Sciatic nerve (tissue), 2 donors: ENCODE measurements around the gene RAD51B. TPM values are rescaled to one million over a fixed set of nuclear protein-coding genes. Genes with fewer than 3 reads are reported as not detected.
"Not testable (repeated sequence)": the region's sequence is repeated elsewhere in the genome, so short reads cannot be mapped to it uniquely, and the experiment has no call there.

Source experiments
- ATAC-seq: fragments of 200-7000 bp; cut with Tn5 transposase; one replicate; pipeline ENCODE4 v1.9.1; 2020; ENCODE audit warnings: mild to moderate bottlenecking, moderate library complexity
- DNase-seq: peaks from one replicate; pipeline ENCODE4 v3.0.0-alpha.2; 2020; ENCODE audit warnings: low spot score
- intact Hi-C: fragments of 100-400 bp; cut with DNase I; formaldehyde crosslinking; loops from one replicate; pipeline ENCODE4 v1.14.2; 2022
- total RNA-seq: library from RNA; stranded (reverse); fragmentation: NEBNext Ultra II Directional; extraction: Animal tissue kit (Norgen Biotek cat#: 25700); gene quantifications from one replicate; pipeline ENCODE4 v1.2.1, GENCODE V29; 2021
- donor health status: DM: no; HTN: no; CAD: no.
- donor health status: DM: no; HTN: no; CAD: no.

The RAD51B gene
- total RNA-seq, 1 donor from 2014 or later = 30.4 TPM

- DNase-seq = no peak
These were observed 425.8 kb downstream of the RAD51B start for GRCh38 chr14:68245146-68246073.

GRCh38 chr14:68246074-68246785 lies 426.7 kb downstream of the RAD51B start:
- ATAC-seq = no peak
- no peak for DNase-seq
- intact Hi-C loops = loop anchor here (5.0 kb wide), 1 partner anchor 571 kb away; no protein-coding TSS in a partner anchor

More at GRCh38 chr14:68245146-68246073, 425.8 kb downstream of the RAD51B start:
- intact Hi-C loops = loop anchor here (5.0 kb wide), 1 partner anchor 572 kb away; no protein-coding TSS in a partner anchor
- ATAC-seq = peak; percentile 54

DNA sequence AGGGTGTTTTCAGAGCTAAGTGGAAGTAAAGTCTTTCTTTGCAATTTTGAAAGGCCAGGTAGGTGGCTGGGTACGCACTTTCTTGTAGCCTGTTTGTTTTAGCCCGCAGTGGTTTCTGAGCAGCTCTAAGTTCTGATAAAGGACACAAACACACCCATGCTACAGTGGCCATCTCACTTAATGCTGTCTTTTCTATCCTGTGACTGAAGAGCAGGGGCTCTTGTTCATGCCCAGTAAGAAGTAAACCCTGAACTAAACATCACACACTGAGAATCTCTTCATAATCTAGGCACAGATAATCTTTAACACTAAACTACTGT lies 427.2 kb downstream of the RAD51B start:
- no peak for ATAC-seq
- intact Hi-C loops = loop anchor here (5.0 kb wide), 1 partner anchor 571 kb away; no protein-coding TSS in a partner anchor
- no peak for DNase-seq

DNA sequence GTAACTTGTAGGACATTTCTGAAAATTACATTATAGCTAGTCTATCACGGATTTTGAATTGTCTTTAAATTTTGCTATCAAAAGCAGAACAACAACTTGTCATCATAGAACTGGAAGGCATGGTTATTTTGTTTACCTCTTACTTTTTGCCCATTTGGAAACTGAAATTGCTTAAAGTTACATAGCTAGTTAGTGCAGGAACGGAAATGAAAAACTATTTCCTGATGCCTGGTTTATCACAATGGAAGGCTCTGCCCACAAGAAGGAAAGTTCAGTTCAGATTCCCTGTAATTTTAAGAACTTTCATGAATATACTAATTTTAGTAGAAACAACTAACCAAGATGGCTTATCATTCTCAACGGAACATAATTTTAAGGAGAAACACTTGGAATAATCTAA lies 427.7 kb downstream of the RAD51B start:
- ATAC-seq (no peak), DNase-seq (no peak)
- intact Hi-C loops = loop anchor here (5.0 kb wide), 1 partner anchor 570 kb away; no protein-coding TSS in a partner anchor

- DNase-seq (no peak), ATAC-seq (peak; percentile 69)
- intact Hi-C loops = loop anchor here (5.0 kb wide), 1 partner anchor 570 kb away; no protein-coding TSS in a partner anchor
These were observed 428.2 kb downstream of the RAD51B start for GRCh38 chr14:68247676-68248268.

DNA sequence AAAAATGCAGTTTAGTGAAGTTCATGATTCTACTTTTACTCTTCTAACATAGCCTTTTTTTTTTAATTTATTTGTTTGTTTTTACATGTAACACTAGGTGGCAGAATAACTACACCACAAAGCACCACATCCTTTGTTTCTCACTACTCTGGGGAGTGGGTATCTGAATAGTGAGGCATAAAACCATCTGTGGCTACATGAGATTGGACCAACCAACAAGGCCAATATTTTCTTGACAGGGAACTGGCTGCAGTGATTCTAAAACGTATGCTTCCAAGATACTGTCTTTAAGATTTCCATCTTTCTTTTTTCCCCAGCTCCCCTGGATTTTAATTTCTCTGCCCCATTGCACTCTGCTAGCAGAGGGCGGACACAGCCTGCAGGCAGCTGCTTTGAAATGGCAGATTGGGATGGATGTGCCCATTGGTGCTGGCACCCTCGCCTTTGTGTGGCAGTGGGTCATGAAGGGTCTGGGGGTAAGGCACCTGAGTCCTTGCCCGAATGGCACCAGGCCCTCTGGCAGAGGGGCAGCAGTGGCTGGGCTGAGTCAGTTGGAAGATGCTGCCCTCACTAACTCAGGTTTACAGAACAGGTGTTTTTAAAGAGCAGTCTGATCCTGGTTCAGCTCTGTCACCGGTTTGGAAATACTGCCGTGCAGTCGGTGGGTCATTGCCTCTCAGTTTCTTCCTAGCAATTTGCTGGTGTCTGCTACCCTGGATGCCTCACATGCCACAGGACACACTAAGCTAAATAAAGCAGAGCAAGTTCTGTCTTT lies 429.1 kb downstream of the RAD51B start:
- intact Hi-C loops = loop anchor here (5.0 kb wide), 1 partner anchor 569 kb away; no protein-coding TSS in a partner anchor
- peak; percentile 85 for ATAC-seq
- peak; percentile 64 for DNase-seq

- ATAC-seq = no peak
These were observed 430.3 kb downstream of the RAD51B start for GRCh38 chr14:68249661-68250451.

DNA sequence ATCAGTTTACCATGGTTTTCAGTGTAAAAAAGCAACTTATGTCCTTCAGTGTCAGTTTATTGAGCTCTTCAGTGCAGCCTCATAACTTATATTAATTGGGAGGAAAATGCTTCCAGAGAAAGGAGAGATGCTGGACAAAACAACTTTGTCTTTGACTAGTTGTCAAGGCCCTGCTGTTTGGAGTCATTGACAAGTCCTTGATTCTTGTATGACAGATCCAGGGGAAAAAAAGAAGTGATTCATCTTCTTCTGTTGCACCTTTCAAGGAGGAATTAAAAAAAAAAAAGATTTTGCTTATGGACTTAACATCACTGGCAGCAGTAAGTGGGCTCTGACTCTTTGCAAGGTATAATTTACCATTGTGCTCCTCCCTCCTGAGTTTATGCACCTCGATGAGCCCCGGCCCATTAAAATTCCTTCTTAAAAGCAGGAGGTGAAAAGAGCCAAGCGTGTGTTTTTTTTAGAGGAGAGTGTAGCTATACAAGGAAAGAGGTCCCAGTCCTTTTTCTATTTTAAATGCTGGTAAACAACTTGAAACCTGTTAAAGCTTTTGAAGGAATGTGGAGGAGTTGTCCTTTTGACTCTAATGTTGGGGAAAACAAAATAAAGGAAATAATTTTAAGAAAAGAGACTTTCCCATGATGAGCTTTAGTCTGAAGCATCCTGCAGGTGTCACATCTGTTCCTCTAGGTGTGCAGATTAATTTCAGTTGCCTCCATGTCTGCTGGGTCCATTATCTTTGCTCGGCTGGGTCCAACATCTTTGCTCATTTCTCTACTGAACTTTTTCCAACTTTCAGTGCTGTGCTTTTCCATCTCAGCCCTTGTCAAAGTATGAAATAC lies 431.6 kb downstream of the RAD51B start:
- ATAC-seq = no peak
- intact Hi-C loops = no loop called here
- no peak for DNase-seq

More at GRCh38 chr14:68249661-68250451, 430.3 kb downstream of the RAD51B start:
- intact Hi-C loops = loop anchor here (5.0 kb wide), 1 partner anchor 567 kb away; no protein-coding TSS in a partner anchor
- DNase-seq = no peak

- no peak for DNase-seq
- no peak for ATAC-seq
- intact Hi-C loops = no loop called here
These were observed 432.2 kb downstream of the RAD51B start for GRCh38 chr14:68251769-68252100.

DNA sequence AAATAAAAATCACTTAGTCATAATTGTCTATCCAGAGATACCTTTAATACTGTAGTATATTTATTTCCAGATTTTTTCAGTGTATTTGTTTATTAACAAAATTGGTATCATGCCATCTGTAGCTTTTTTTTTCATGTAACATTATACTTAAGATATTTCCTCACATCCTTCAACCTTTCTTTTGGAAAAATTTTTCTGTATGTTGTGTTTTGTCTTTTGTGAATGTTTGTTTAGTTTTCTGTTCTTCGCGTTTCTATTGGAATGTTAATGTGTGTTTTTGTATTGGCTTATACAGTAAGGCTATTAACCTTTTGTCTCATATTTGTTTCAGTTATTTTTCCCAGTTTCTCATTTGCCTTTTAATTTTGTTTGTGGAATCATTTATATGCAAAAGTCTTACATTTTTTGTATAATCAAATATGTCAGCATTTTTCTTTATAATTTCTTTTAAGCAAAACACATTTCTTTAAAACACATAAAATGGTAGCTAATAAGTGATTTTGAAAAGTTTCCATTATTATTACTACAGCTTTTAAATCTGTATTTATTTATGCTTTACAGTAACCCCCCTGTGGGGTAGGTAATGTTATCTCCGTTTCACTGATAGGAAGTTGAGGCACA lies 433.7 kb downstream of the RAD51B start:
- ATAC-seq = no peak
- intact Hi-C loops = no loop called here

DNA sequence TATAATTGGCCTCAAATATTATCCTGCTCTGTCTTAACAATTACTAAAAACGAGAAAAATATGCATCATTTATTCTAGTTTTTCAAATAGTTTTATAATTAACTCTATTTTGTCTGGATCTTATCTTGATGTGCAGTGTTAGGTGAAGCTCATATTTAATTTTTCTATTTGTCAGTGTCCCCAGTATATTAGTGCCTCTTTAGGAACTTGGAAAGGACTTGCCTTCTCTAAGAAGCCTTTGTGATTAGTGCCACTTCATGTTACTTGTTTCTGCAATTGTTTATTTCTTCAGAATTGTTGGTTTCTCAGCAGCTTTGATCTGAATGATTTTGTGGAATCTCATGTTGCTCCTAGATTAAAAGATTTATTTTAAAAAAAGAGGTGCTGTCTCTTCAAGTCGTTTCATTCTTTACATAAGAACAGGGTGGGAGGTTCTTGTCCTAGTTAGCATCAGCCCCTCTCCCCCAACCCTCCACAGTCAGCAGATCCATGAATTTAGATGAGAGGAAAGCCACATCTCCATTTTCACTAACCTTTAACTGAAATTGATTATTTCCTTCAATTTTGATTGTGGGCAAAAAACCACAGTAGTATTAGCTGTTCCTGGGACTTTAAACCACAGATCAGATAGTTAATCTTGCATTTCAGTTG lies 434.4 kb downstream of the RAD51B start:
- intact Hi-C loops = no loop called here
- no peak for ATAC-seq
- no peak for DNase-seq

More for the DNA sequence above, 433.7 kb downstream of the RAD51B start:
- DNase-seq = no peak

DNA sequence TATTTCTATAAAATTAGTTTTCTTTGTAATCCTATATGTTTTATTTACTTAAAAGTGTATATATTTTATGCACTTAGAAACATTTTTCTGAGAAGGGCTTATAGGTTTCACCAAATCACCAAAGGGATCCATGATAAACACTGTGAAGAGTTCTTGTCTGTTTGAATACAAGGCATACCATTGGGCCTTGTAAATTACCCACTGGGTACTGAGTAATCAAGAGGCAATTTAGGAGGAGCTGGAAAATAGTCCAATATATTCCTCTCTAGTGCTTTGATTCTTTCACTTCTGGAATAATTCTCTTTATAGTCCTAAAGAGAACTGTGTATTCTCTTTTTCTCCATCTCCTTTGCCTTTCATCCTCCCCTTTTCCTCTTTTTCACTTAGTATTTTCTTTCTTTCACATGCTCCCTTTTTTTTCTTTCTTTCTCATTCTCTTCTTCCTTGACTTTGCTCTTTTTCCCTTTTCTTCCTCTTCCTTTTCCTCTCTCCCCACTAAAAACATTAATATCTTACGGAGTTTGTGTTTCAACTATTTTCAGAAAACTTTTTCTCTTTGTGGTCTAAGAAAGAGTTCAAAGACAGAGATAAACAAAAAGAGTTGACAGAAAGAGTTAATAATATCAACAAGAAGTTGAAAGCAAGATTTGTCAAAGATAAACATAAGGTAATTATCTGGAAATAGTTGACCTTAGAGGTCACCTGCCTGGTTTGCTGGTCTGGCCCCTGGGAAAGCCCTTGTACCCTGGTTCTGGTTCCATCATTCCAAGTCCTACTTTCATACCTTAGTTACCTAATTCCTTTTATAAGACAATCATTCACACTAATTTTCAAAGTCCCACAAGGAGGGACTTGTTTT lies 435.3 kb downstream of the RAD51B start:
- DNase-seq (no peak), ATAC-seq (no peak)
- intact Hi-C loops = no loop called here

- ATAC-seq (no peak), DNase-seq (no peak)
- intact Hi-C loops = no loop called here
These were observed 436.2 kb downstream of the RAD51B start for GRCh38 chr14:68255693-68256178.

DNA sequence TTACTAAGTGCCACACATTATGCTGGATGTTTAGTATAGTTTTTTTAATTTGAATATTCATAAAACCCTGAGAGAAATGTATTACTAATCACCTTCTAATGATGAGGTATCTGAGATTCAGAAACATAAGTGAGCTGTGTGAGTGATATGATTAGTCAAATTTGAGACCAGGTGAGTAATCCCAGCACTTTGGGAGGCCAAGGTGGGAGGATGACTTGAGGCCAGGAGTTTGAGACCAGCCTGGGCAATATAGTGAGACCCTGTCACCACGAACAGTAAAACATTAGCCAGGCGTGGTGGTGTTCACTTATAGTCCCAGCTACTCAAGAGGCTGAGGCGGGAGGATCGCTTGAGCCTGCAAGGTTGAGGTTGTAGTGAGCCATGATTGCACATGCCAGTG lies 438.4 kb downstream of the RAD51B start:
- intact Hi-C loops = no loop called here
- no peak for ATAC-seq
- DNase-seq = no peak

- ATAC-seq, intact Hi-C loops, DNase-seq: not testable (repeated sequence)
These were observed 439.4 kb downstream of the RAD51B start for GRCh38 chr14:68258995-68259394.
